GM19238 (cell line): ENCODE data around the gene MYO18B.
A peak's percentile ranks its signal among the peaks of the same experiment; 100 is the strongest.

Source experiments
- DNase-seq: peaks from one replicate; pipeline ENCODE4 v3.0.0; 2011; ENCODE audit warnings: low spot score; ENCODE audit not compliant: insufficient read length

The MYO18B gene

GRCh38 chr22:25941365-25941960 is 199.5 kb downstream of the MYO18B start:
- DNase-seq = no peak

- no peak for DNase-seq
Measured at GRCh38 chr22:25942115-25942855, 200.3 kb downstream of the MYO18B start.

GRCh38 chr22:25942856-25943411 is 200.9 kb downstream of the MYO18B start:
- no peak for DNase-seq

GRCh38 chr22:25950111-25950510 is 208.1 kb downstream of the MYO18B start:
- DNase-seq = peak; percentile 19

DNA sequence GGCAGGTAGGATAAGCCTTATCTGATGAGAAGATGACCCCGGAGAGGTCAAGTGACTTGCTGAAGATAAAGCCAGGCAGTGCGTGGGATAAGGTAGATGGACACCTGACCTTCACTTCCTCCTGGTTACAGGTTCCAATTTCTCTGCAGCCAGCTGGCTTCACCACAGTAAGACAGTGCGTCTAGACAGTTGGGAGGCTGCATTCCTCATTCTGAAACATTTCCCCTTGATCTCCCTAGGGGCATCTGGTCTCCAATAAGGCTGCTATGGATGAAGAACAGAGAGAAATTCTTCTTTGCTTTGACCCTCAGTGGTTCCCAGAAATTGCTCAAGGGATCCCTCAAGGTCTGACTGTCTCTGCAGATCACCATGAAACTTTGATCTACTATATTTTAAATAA is 211.3 kb downstream of the MYO18B start:
- DNase-seq = no peak

DNA sequence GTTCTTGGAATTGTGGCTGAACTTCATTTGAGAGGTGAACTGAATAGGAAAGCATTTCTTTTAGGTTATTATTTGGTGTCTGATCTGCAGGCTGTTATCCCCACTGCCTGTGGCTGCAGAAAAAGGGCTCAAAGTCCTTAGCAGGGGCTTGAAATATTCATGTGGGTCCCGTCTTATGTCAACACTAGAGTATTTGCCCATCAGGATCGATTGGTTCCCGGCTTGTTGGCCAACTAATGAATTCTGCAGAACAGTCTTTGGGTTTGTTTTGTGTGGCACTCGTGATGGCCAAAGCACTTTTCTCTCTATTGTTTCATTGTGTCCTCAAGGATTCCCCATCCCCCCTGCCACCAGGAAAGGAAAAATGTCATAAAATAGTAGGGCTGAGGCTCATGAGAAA is 211.9 kb downstream of the MYO18B start:
- no peak for DNase-seq

- no peak for DNase-seq
Measured at GRCh38 chr22:25955323-25955722, 213.3 kb downstream of the MYO18B start.

DNA sequence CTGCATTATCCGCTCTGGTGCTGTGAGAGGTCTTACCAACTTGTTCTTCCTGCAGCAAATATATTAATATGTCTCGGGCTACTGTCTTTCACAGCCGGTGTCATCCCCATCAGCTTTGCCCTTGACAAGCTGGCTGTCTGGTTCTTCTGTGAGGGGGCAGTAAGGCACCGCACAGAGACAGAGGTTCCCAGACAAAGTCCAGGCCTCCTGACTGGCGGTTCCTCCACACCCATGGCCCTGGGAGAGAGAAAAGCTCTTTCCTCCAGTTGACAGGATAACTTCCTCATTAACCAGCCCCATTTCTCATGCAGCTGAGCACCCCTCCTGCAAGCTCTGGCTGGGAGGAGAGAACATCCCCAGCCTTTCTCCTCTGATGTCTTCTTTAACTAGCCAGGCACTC is 214.8 kb downstream of the MYO18B start:
- DNase-seq = no peak

GRCh38 chr22:25959818-25960774 is 218.1 kb downstream of the MYO18B start:
- DNase-seq = no peak

DNA sequence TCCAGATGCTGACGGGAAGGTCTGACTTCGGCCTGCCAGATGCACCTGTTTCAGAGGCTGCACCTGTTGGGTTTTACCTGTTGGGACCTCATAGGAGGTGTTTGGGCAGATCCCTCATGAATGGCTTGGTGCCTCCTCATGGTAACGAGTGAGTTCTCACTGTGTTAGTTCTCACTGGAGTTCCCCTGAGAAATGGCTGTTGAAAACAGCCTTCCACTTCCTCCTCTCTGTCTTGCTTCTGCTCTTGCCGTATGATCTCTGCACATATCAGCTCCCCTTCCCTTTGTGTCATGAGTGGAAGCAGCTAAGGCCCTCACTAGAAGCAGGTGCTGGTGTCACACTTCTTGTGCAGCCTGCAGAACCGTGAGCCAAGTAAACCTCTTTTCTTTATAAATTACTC is 219.7 kb downstream of the MYO18B start:
- DNase-seq = no peak

- no peak for DNase-seq
Measured at GRCh38 chr22:25962711-25963110, 220.7 kb downstream of the MYO18B start.

- no peak for DNase-seq
Measured at GRCh38 chr22:25964961-25965730, 223.2 kb downstream of the MYO18B start.

- no peak for DNase-seq
Measured at GRCh38 chr22:25966448-25966913, 224.5 kb downstream of the MYO18B start.

GRCh38 chr22:25969286-25969685 is 227.3 kb downstream of the MYO18B start:
- no peak for DNase-seq

GRCh38 chr22:25969901-25970300 is 227.9 kb downstream of the MYO18B start:
- no peak for DNase-seq

GRCh38 chr22:25970374-25970911 is 228.5 kb downstream of the MYO18B start:
- DNase-seq = no peak

DNA sequence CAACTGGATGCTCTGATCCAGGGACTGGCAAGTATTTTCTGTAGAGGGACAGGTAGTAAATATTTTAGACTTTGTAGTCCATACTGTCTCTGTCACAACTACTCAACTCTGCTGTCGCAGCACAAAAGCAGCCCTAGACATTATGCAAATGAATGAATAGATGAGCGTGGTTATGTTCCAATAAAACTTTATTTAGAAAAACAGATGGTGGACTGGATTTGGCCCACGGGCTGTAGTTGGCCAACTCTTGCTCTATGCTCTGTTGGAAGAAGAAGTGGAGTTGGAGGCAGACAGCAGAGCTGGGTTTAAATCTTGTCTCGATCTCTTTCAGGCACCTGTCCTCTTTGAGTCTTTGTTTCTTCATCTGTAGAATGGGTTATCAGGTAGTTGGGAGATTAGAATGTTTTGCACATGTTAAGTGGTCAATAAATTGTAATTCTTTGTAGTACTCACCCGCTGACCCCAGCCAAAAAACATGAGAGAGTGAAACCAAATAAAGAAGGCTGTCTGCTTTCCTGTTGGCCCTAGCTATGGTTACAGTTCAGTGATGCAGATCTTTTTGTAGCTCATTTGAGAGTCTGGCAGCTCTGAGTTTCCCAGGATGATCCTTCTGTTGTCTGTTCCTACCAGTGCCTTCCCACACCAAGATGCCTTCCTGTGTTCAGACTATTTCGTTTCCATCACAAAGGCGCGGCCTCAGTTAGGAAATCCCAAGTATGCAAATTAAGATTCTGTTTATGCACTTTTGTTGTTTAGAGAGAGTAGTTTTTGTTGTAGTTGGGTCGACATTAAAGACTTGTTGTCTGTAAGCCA is 229.2 kb downstream of the MYO18B start:
- DNase-seq = no peak

GRCh38 chr22:25972397-25972796 is 230.4 kb downstream of the MYO18B start:
- DNase-seq = no peak

DNA sequence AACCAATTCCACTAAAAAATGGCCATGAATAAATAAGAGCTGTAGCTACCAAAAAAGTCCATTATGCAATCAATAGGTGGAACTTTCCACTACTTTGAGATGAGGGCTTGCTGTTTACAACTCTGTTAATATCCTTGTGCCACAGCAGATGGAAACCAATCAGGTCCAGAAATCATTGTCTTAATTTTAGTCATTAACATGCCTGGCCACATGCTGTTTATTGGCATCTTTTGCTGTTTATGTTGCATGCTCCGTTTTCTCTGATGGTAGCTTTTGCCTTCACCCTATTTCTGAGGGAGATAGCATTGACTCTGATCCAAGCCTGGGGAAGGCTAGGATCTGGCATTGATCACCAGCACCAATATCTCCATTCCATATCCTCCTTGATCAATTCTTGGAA is 234.4 kb downstream of the MYO18B start:
- no peak for DNase-seq

- no peak for DNase-seq
Measured at GRCh38 chr22:25979968-25980367, 238.0 kb downstream of the MYO18B start.
